H1 (cell line): ENCODE measurements around the gene LSM14B. TPM values are rescaled to one million over a fixed set of nuclear protein-coding genes. Genes with fewer than 3 reads are reported as not detected.
A peak's percentile ranks its signal among the peaks of the same experiment; 100 is the strongest.

Source experiments
- CTCF ChIA-PET: fragments of 300-600 bp; sonication (Branson Sonifier 250); formaldehyde crosslinking; loops from one replicate; lab custom pipeline; 2021; ENCODE audit not compliant: partially characterized antibody; lab: Charles Lee
- POLR2A ChIA-PET: fragments of 300-600 bp; sonication (Branson Sonifier 250); formaldehyde crosslinking; loops from one replicate; lab custom pipeline; 2021; ENCODE audit warnings: inconsistent platforms; ENCODE audit not compliant: partially characterized antibody; lab: Charles Lee
- DNase-seq, 2 experiments: peaks; one replicate each; pipeline versions ENCODE4 v3.0.0 to v3.0.0-alpha.2; 2010 to 2022; ENCODE audit warnings: low spot score in 2 of 2, low read depth in 1 of 2, mixed read lengths in 1 of 2
- FAIRE-seq: peaks from 2 replicates; lab custom pipeline; 2011; peaks lifted over from hg19 to GRCh38; lab: Jason Lieb, UNC
- H2AFZ ChIP-seq: 2 replicates; pipeline ENCODE4 v1.8.1; 2012; ENCODE audit warnings: low read length, inconsistent platforms
- H2AK5ac ChIP-seq: 2 replicates; pipeline ENCODE4 v1.6.1; 2013; ENCODE audit warnings: low read depth, low read length
- H2BK120ac ChIP-seq: replicated peaks from 2 replicates; pipeline ENCODE3; 2013; ENCODE audit warnings: low read depth, low read length, inconsistent platforms
- H2BK12ac ChIP-seq: 2 replicates; pipeline ENCODE4 v1.6.1; 2013; ENCODE audit warnings: low read depth, low read length
- H2BK15ac ChIP-seq: 2 replicates; pipeline ENCODE4 v1.6.1; 2013; ENCODE audit warnings: low read length
- H2BK20ac ChIP-seq: 2 replicates; pipeline ENCODE4 v1.6.1; 2013; ENCODE audit warnings: low read length
- H2BK5ac ChIP-seq: 2 replicates; pipeline ENCODE4 v1.6.1; 2013; ENCODE audit warnings: low read depth, low read length
- H3K14ac ChIP-seq: 2 replicates; pipeline ENCODE4 v1.6.1; 2013; ENCODE audit warnings: inconsistent platforms; ENCODE audit not compliant: insufficient read length
- H3K18ac ChIP-seq: 2 replicates; pipeline ENCODE4 v1.6.1; 2013; ENCODE audit warnings: low read length; ENCODE audit errors: extremely low read depth
- H3K23ac ChIP-seq: 2 replicates; pipeline ENCODE4 v1.6.1; 2013; ENCODE audit warnings: inconsistent platforms; ENCODE audit not compliant: insufficient read length
- H3K23me2 ChIP-seq: 2 replicates; pipeline ENCODE4 v1.6.1; 2013; ENCODE audit warnings: low read depth, low read length
- H3K27ac ChIP-seq: 2 replicates; pipeline ENCODE4 v1.6.1; 2011; ENCODE audit warnings: low read depth, low read length, inconsistent platforms
- H3K27me3 ChIP-seq, 4 experiments: replicated peaks in 1 of 4; 1 replicate in 1 of 4; 2 replicates in 3 of 4; pipeline versions ENCODE4 v1.6.1 to v1.8.1; 2011 to 2013; ENCODE audit warnings: low read length in 3 of 4, mild to moderate bottlenecking in 3 of 4, inconsistent platforms in 2 of 4, mixed read lengths in 2 of 4, moderate library complexity in 1 of 4; ENCODE audit not compliant: control insufficient read depth in 3 of 4, insufficient read depth in 3 of 4; ENCODE audit errors: extremely low read depth in 1 of 4
- H3K36me3 ChIP-seq, 4 experiments: 2 replicates each; pipeline versions ENCODE4 v1.6.1 to v1.8.1; 2011 to 2013; ENCODE audit warnings: mild to moderate bottlenecking in 4 of 4, low read length in 3 of 4, moderate library complexity in 2 of 4, control low read depth in 1 of 4, inconsistent platforms in 1 of 4; ENCODE audit not compliant: insufficient read depth in 4 of 4, control insufficient read depth in 2 of 4
- H3K4ac ChIP-seq: replicated peaks from 2 replicates; pipeline ENCODE3; 2013; ENCODE audit warnings: low read length, low read depth, mixed read lengths, inconsistent platforms; ENCODE audit not compliant: insufficient read length
- H3K4me1 ChIP-seq, 4 experiments: replicated peaks in 1 of 4; 1 replicate in 1 of 4; 2 replicates in 3 of 4; pipeline versions ENCODE4 v1.6.1 to v1.8.1; 2011 to 2013; ENCODE audit warnings: low read length in 3 of 4, inconsistent platforms in 2 of 4, mixed read lengths in 1 of 4; ENCODE audit not compliant: insufficient read depth in 4 of 4, control insufficient read depth in 3 of 4
- H3K4me2 ChIP-seq, 2 experiments: 2 replicates each; pipeline versions ENCODE4 v1.6.1 to v1.8.1; 2011 to 2013; ENCODE audit warnings: low read depth in 2 of 2, low read length in 2 of 2, control low read depth in 1 of 2, inconsistent platforms in 1 of 2, mild to moderate bottlenecking in 1 of 2; ENCODE audit not compliant: insufficient read depth in 1 of 2
- H3K4me3 ChIP-seq, 4 experiments: fragments of 200-600, 300-600 bp in 1 of 4; sonication (generic), shearing (Covaris generic), sonication (Bioruptor Twin) in 1 of 4; 2 replicates each; pipeline versions ENCODE4 v1.5.1 to v1.8.1; 2011 to 2016; ENCODE audit warnings: low read length in 4 of 4, low read depth in 3 of 4, control low read depth in 2 of 4, inconsistent platforms in 2 of 4, mild to moderate bottlenecking in 2 of 4, mixed read lengths in 1 of 4, moderate library complexity in 1 of 4; ENCODE audit not compliant: insufficient read depth in 2 of 4; ENCODE audit errors: extremely low read depth in 1 of 4
- H3K56ac ChIP-seq: replicated peaks from 2 replicates; pipeline ENCODE3; 2013; ENCODE audit warnings: low read depth, mild to moderate bottlenecking, mixed read lengths, low read length, inconsistent platforms; ENCODE audit not compliant: insufficient read length
- H3K79me1 ChIP-seq: 2 replicates; pipeline ENCODE4 v1.6.1; 2013; ENCODE audit warnings: low read depth, low read length, control low read depth
- H3K79me2 ChIP-seq, 2 experiments: 2 replicates each; pipeline versions ENCODE4 v1.6.1 to v1.8.1; 2012 to 2013; ENCODE audit warnings: low read length in 2 of 2, mild to moderate bottlenecking in 2 of 2, inconsistent platforms in 1 of 2; ENCODE audit not compliant: insufficient read depth in 2 of 2, control insufficient read depth in 1 of 2
- H3K9ac ChIP-seq, 4 experiments: replicated peaks in 1 of 4; 1 replicate in 1 of 4; 2 replicates in 3 of 4; pipeline versions ENCODE4 v1.6.1 to v1.8.1; 2011 to 2013; ENCODE audit warnings: low read depth in 3 of 4, low read length in 3 of 4, control low read depth in 2 of 4, mild to moderate bottlenecking in 2 of 4, moderate library complexity in 2 of 4, inconsistent platforms in 1 of 4; ENCODE audit errors: extremely low read depth in 1 of 4
- H3K9me3 ChIP-seq, 2 experiments: 2 replicates each; pipeline versions ENCODE4 v1.6.1 to v1.8.1; 2012 to 2013; ENCODE audit warnings: mild to moderate bottlenecking in 2 of 2, moderate library complexity in 2 of 2, control low read depth in 1 of 2, inconsistent platforms in 1 of 2, low read depth in 1 of 2, low read length in 1 of 2, mixed read lengths in 1 of 2; ENCODE audit not compliant: insufficient read depth in 2 of 2
- H4K20me1 ChIP-seq, 2 experiments: replicated peaks in 1 of 2; 2 replicates each; pipeline versions ENCODE3 to v1.8.1; 2011 to 2013; ENCODE audit warnings: inconsistent platforms in 2 of 2, low read length in 2 of 2, mild to moderate bottlenecking in 1 of 2; ENCODE audit not compliant: insufficient read depth in 2 of 2, control insufficient read depth in 1 of 2
- H4K5ac ChIP-seq: 2 replicates; pipeline ENCODE4 v1.6.1; 2013; ENCODE audit warnings: low read length, low read depth, mixed read lengths, inconsistent platforms; ENCODE audit not compliant: insufficient read length
- H4K8ac ChIP-seq: 2 replicates; pipeline ENCODE4 v1.8.0; 2013; ENCODE audit warnings: mild to moderate bottlenecking, moderate library complexity, low read length, inconsistent platforms; ENCODE audit not compliant: insufficient read depth; ENCODE audit errors: extremely low read depth
- H4K91ac ChIP-seq: replicated peaks from 2 replicates; pipeline ENCODE3; 2013; ENCODE audit warnings: low read length, mixed read lengths, inconsistent platforms; ENCODE audit not compliant: insufficient read length
- SUZ12 ChIP-seq: fragments of 200-600 bp; sonication (generic); IDR thresholded peaks from 2 replicates; pipeline ENCODE4 v1.6.1; 2012; ENCODE audit warnings: mild to moderate bottlenecking, inconsistent platforms, low read length, moderate library complexity, mixed read lengths
- WGBS, 2 experiments: shearing (Covaris generic) in 1 of 2; methylation state at CpG; one replicate each; pipeline versions ENCODE4 v1.1.6 to v1.1.7; 2013 to 2015; ENCODE audit warnings: low lambda C conversion rate in 2 of 2, mixed read lengths in 2 of 2, inconsistent platforms in 1 of 2, low coverage in 1 of 2, missing lambda C conversion rate in 1 of 2; ENCODE audit not compliant: insufficient replicate concordance in 2 of 2, insufficient coverage in 1 of 2, insufficient read length in 1 of 2; ENCODE audit errors: extremely low coverage in 1 of 2, missing lambda C conversion rate in 1 of 2; 5-methylcytosine and 5-hydroxymethylcytosine counted together
- polyA plus RNA-seq, 7 experiments: library from polyadenylated mRNA; depleted of rRNA in 3 of 7; stranded (reverse) in 5 of 7; unstranded in 2 of 7; fragments of >200 nt in 5 of 7; fragments of 200-250 nt in 2 of 7; gene quantifications; 1 replicate in 5 of 7; 2 replicates in 1 of 7; 4 replicates in 1 of 7; pipeline versions ENCODE4 v1.2.1 to v1.2.3, GENCODE V29; 2011 to 2013; ENCODE audit warnings: missing spikeins in 2 of 7, mixed read lengths in 2 of 7
- total RNA-seq: library from RNA; stranded (reverse); fragmentation: NEBNext Ultra II Directional; extraction: Animal tissue kit (Norgen Biotek cat#: 25700); gene quantifications from 2 replicates; pipeline ENCODE4 v1.2.1, GENCODE V29; 2021

Gene LSM14B
- total and polyA plus RNA-seq, 2 of the 8 experiments (the other 6 are each of a cell fraction or from before 2014, with no cell fraction given): 58.3 to 65.6 TPM

DNA sequence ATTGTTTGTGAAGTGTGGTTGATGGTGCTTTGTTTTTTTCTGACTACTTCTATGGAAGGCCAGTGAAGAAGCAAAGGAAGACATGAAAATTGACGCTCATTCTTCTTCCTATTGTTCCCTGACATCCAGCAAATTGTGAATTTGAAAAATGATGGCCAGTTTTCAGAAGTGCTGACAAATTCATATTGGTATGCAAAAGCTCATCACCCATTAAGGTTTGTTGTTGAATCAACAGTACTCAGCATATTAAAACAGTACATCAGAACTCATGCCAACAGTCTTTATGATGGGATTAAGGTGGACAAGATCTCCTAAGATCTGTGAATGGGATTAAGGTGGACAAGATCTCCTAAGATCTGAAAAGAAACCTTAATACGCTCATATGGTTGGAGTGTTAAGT, 59.5 kb downstream of the LSM14B start:
- Histone ChIP-seq H2BK15ac (no peak overlapping the region), H3K79me2 (peaks cover 6 to 19% of the 10 kb centered on the region in 2 experiments; a peak in 3 of 4 replicates), H3K4ac (no peak overlapping the region), H2BK20ac (no peak overlapping the region), H3K23ac (no peak overlapping the region), H2AK5ac (no peak overlapping the region), H3K9me3 (no peaks in the 10 kb centered on the region), H3K27ac (no peak overlapping the region), H3K79me1 (peaks cover 11% of the 10 kb centered on the region; the same call in 1 of the 2 replicates), H2BK120ac (no peak overlapping the region), H3K4me2 (peak overlapping the region; percentile 73 to 96), H3K18ac (no peak overlapping the region), H4K20me1 (peaks cover 0 to 4% of the 10 kb centered on the region in 2 experiments), H3K56ac (no peak overlapping the region), H2BK12ac (no peak overlapping the region), H3K27me3 (no peaks in the 10 kb centered on the region), H3K4me3 (peak overlapping the region; percentile 81 to 93 (median 90); a peak in 6 of 8 replicates), H2AFZ (no peak overlapping the region), H4K5ac (no peak overlapping the region), H3K36me3 (peaks cover 0 to 11% (median 5%) of the 10 kb centered on the region in 4 experiments; a peak in 6 of 8 replicates), H3K9ac (no peak overlapping the region), H4K91ac (no peak overlapping the region), H3K4me1 (peaks cover 0 to 5% (median 1%) of the 10 kb centered on the region in 4 experiments; a peak in 3 of 7 replicates), H4K8ac (no peak overlapping the region), H2BK5ac (no peak overlapping the region), H3K23me2 (peaks cover 3% of the 10 kb centered on the region), H3K14ac (no peak overlapping the region)
- DNase-seq (no peak), FAIRE-seq (no peak)
- TF ChIP-seq SUZ12: no peak
- ChIA-PET CTCF (no interaction called here), POLR2A (interaction anchor here (0.8 to 1.4 kb wide), 3 partner anchors 9 to 133 kb away, joined by 3 to 4 read pairs (median 3); no protein-coding TSS in a partner anchor)
- 84% methylated on average over 2 of the region's 2 CpGs; no CpG with 5 or more reads in 1 of the 2 experiments for WGBS, 2 experiments
